GM19452 (cell line): ENCODE data around the gene ARSG.

Experiments
- ATAC-seq: cut with Tn5 transposase; IDR thresholded peaks from one replicate; pipeline ENCODE4 v1.9.1; 2021; ENCODE audit not compliant: unreplicated experiment

ARSG gene

DNA sequence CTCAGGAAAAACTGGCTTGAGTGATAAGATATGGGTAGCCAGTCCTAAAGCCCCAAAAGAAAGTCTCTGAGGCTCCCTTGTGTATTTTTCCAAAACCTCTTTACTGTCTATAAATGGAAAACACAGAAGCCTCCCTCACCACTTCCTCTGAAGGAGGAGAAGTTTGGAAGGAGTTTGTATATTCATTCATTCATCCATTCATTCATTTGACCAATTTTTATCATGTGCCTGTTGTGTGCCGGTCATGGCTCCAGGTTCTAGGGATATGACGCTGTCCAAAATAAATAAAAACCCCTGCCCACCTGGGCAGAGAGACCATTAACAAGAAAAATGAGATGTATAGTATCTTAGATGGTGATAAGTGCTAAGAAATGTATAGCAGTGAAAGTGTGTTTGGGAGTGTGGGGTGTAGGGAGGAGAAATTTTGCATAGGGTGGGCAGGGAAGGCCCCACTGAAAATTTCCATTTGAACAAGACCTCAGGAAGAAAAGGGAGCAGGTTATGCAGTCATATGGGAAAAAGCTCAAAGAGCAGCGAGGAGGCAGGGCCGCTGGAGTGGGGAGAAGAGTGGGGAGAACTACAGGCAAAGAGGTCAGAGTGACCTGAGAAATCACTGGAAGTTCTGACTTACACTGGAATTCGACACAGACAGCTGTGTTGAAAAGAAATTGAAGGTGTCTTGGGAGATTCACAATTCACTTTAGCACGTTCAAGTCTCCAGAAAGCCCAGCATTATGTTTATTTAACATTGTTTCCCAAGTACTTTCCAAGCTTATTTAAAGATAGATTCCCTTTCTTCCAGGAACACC, 172.1 kb downstream of the ARSG start:
- ATAC-seq = no peak

DNA sequence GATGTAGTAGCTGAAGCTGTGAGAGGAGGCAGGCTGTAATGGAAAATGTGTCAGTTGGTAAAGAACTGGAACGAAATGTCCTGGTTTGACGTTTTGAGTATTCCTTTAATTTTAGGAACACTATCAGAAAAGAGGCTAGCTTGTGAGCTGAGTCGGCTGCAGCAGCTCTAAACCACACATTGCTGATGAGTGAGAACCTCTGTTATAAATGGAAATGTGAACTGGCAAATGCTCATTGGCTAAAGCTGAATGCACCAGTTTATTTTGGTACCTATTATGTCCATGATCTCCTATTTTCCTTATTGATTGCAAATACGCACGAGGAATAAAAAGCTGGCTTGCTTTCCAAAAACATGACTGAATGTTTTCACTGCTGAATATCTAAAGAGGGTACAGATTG, 177.0 kb downstream of the ARSG start:
- ATAC-seq = no peak

DNA sequence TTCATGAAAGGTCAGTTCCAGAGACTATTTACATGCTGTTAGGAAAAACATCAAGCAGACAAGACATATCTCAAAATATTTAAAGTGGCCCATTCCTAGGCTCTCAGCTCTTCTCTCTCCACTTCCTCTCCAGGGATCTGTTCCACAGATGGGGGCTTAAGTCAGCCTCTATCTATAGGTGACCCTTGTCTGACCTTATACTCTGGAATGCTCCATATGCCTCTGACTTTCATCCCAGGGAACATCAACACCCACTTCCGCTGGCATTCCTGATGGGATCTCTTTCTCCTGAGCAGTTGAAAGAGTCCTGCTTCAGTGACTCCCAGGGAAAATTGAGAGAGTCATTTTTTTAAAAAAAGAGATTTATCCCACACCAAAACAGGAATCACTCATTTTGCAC, 177.5 kb downstream of the ARSG start:
- no peak for ATAC-seq
